ENCODE data around the gene CTRL. TPM values are rescaled to one million over a fixed set of nuclear protein-coding genes. Genes with fewer than 3 reads are reported as not detected.

CTRL gene
- total and polyA plus RNA-seq, 7 donors: 0.71 to 2.1 (median 1.2) TPM; not detected in 3

- 81 to 85% methylated on average over 18 of the region's 18 CpGs for WGBS, 2 donors
- Histone ChIP-seq H3K4me1 (peaks cover 0 to 13% (median 9%) of the 10 kb centered on the region in 4 donors), H3K9me3 (no peaks in the 10 kb centered on the region), H3K36me3 (peaks cover 58 to 66% (median 60%) of the 10 kb centered on the region in 4 donors), H3K4me3 (no peak overlapping the region), H3K27ac (no peak overlapping the region), H3K27me3 (no peaks in the 10 kb centered on the region)
- no peak for TF ChIP-seq POLR2AphosphoS5 (IDR thresholded peaks at IDR 0.05)
- TF ChIP-seq POLR2A (IDR thresholded peaks at IDR 0.05): no peak
- no peak for TF ChIP-seq CTCF (IDR thresholded peaks at IDR 0.05)
- TF ChIP-seq EP300 (IDR thresholded peaks at IDR 0.05): no peak
- intact Hi-C loops (cut with DNase I): loop anchor here (1.0 to 5.0 kb wide), 2 partner anchors 46 to 160 kb away; no protein-coding TSS in a partner anchor
- DNase-seq: no peak
These were observed 49.1 kb downstream of the CTRL start for GRCh38 chr16:67882374-67883145.

- Histone ChIP-seq H3K9me3 (no peaks in the 10 kb centered on the region), H3K27me3 (no peaks in the 10 kb centered on the region), H3K36me3 (peaks cover 66 to 75% (median 68%) of the 10 kb centered on the region in 4 donors), H3K27ac (no peak overlapping the region), H3K4me1 (peaks cover 0 to 13% (median 9%) of the 10 kb centered on the region in 4 donors), H3K4me3 (no peak overlapping the region)
- 92 to 93% methylated on average over 21 of the region's 21 CpGs for WGBS, 2 donors
- intact Hi-C loops (cut with DNase I): loop anchor here (5.0 kb wide), 1 partner anchor 161 kb away; no protein-coding TSS in a partner anchor
- DNase-seq: no peak
- TF ChIP-seq POLR2A (IDR thresholded peaks at IDR 0.05): no peak
- no peak for TF ChIP-seq EP300 (IDR thresholded peaks at IDR 0.05)
- no peak for TF ChIP-seq CTCF (IDR thresholded peaks at IDR 0.05)
- no peak for TF ChIP-seq POLR2AphosphoS5 (IDR thresholded peaks at IDR 0.05)
These were observed 50.0 kb downstream of the CTRL start for GRCh38 chr16:67881621-67882161.

GRCh38 chr16:67880584-67880983, 51.1 kb downstream of the CTRL start:
- Histone ChIP-seq H3K27ac (no peak overlapping the region), H3K36me3 (peaks cover 66 to 81% (median 73%) of the 10 kb centered on the region in 4 donors), H3K4me1 (peaks cover 0 to 21% (median 17%) of the 10 kb centered on the region in 4 donors), H3K4me3 (no peak overlapping the region), H3K9me3 (no peaks in the 10 kb centered on the region), H3K27me3 (no peaks in the 10 kb centered on the region)
- TF ChIP-seq POLR2A (IDR thresholded peaks at IDR 0.05): no peak
- no peak for TF ChIP-seq EP300 (IDR thresholded peaks at IDR 0.05)
- TF ChIP-seq POLR2AphosphoS5 (IDR thresholded peaks at IDR 0.05): no peak
- TF ChIP-seq CTCF (IDR thresholded peaks at IDR 0.05): no peak
- DNase-seq: no peak
- intact Hi-C loops (cut with DNase I): loop anchor here (5.0 kb wide), 1 partner anchor 162 kb away; no protein-coding TSS in a partner anchor
- WGBS, 2 donors: 92 to 95% methylated on average over 13 of the region's 13 CpGs

GRCh38 chr16:67879936-67880335, 51.7 kb downstream of the CTRL start:
- TF ChIP-seq EP300 (IDR thresholded peaks at IDR 0.05) (no peak), CTCF (IDR thresholded peaks at IDR 0.05) (no peak), POLR2A (IDR thresholded peaks at IDR 0.05) (no peak), POLR2AphosphoS5 (IDR thresholded peaks at IDR 0.05) (no peak)
- Histone ChIP-seq H3K27ac (no peak overlapping the region), H3K4me1 (peaks cover 0 to 25% (median 21%) of the 10 kb centered on the region in 4 donors), H3K4me3 (no peak overlapping the region), H3K9me3 (no peaks in the 10 kb centered on the region), H3K36me3 (peaks cover 66 to 81% (median 73%) of the 10 kb centered on the region in 4 donors), H3K27me3 (no peaks in the 10 kb centered on the region)
- WGBS, 2 donors: 89 to 96% methylated on average over 5 of the region's 5 CpGs
- intact Hi-C loops (cut with DNase I): loop anchor here (5.0 kb wide), 1 partner anchor 162 kb away; no protein-coding TSS in a partner anchor
- no peak for DNase-seq

Small RNA genes within 50 kb of the gene (small RNA-seq; reads per million reads assigned to genes)
- gene NRN1L: 0 reads per million in 3 donors

Other genes with a start within 250 kb of the CTRL start
- 10 to 100 TPM in 2 of 4 donors, 1 to 10 TPM in 2; 8.1 to 19.1 (median 11.1) TPM for gene GFOD2, start 212.5 kb downstream of the CTRL start, total RNA-seq
- gene GFOD2, start 212.5 kb downstream of the CTRL start, polyA plus RNA-seq: 10 to 100 TPM; 13.8 to 19.5 (median 15.5) TPM
- 1 to 10 TPM; 7.1 to 10.0 (median 7.6) TPM for gene RANBP10, start 125.3 kb downstream of the CTRL start, total RNA-seq
- gene RANBP10, start 125.3 kb downstream of the CTRL start, polyA plus RNA-seq: 10 to 100 TPM in 1 of 3 donors, 1 to 10 TPM in 2; 4.2 to 15.5 (median 4.6) TPM
- gene TSNAXIP1, start 125.0 kb downstream of the CTRL start, total RNA-seq: 1 to 10 TPM; 1.1 to 2.9 (median 1.8) TPM
- under 1 TPM in 2 of 3 donors, not detected in 1; 0.60 to 0.92 TPM for gene TSNAXIP1, start 125.0 kb downstream of the CTRL start, polyA plus RNA-seq
- 10 to 100 TPM; 63.9 to 85.6 (median 75.2) TPM for gene THAP11, start 89.5 kb downstream of the CTRL start, total RNA-seq
- 10 to 100 TPM; 16.2 to 23.4 (median 20.8) TPM for gene THAP11, start 89.5 kb downstream of the CTRL start, polyA plus RNA-seq
- gene NUTF2, start 84.9 kb downstream of the CTRL start, total RNA-seq: 100 to 1,000 TPM in 1 of 4 donors, 10 to 100 TPM in 3; 50.8 to 106 (median 85.4) TPM
- 100 to 1,000 TPM in 1 of 3 donors, 10 to 100 TPM in 2; 93.8 to 115 (median 99.7) TPM for gene NUTF2, start 84.9 kb downstream of the CTRL start, polyA plus RNA-seq
- 10 to 100 TPM; 27.5 to 53.7 (median 41.8) TPM for gene CENPT, start 84.2 kb downstream of the CTRL start, total RNA-seq
- 10 to 100 TPM in 2 of 3 donors, 1 to 10 TPM in 1; 9.6 to 38.3 (median 19.0) TPM for gene CENPT, start 84.2 kb downstream of the CTRL start, polyA plus RNA-seq
- gene EDC4, start 58.8 kb downstream of the CTRL start, total RNA-seq: 10 to 100 TPM; 24.5 to 42.4 (median 32.2) TPM
- gene EDC4, start 58.8 kb downstream of the CTRL start, polyA plus RNA-seq: 10 to 100 TPM; 28.8 to 48.9 (median 42.3) TPM
- gene NRN1L, start 47.0 kb downstream of the CTRL start, total RNA-seq: not detected
- 1 to 10 TPM in 1 of 3 donors, not detected in 2; 1.1 TPM for gene NRN1L, start 47.0 kb downstream of the CTRL start, polyA plus RNA-seq
- 10 to 100 TPM; 13.9 to 20.8 (median 17.2) TPM for gene PSKH1, start 38.6 kb downstream of the CTRL start, total RNA-seq
- 10 to 100 TPM; 22.2 to 29.2 (median 26.8) TPM for gene PSKH1, start 38.6 kb downstream of the CTRL start, polyA plus RNA-seq
- 10 to 100 TPM; 37.1 to 61.0 (median 42.5) TPM for gene PSMB10, start 5.0 kb upstream of the CTRL start, total RNA-seq
- 100 to 1,000 TPM; 170 to 200 (median 183) TPM for gene PSMB10, start 5.0 kb upstream of the CTRL start, polyA plus RNA-seq
- gene LCAT, start 12.3 kb upstream of the CTRL start, total RNA-seq: 10 to 100 TPM; 10.4 to 31.0 (median 15.2) TPM
- 1 to 10 TPM in 2 of 3 donors, under 1 TPM in 1; 0.60 to 5.5 (median 1.6) TPM for gene LCAT, start 12.3 kb upstream of the CTRL start, polyA plus RNA-seq
- gene SLC12A4, start 36.8 kb upstream of the CTRL start, total RNA-seq: 10 to 100 TPM; 27.6 to 77.0 (median 45.6) TPM
- gene SLC12A4, start 36.8 kb upstream of the CTRL start, polyA plus RNA-seq: 10 to 100 TPM in 1 of 3 donors, 1 to 10 TPM in 2; 3.0 to 13.3 (median 3.2) TPM
- gene DPEP3, start 48.6 kb upstream of the CTRL start, total RNA-seq: under 1 TPM in 1 of 4 donors, not detected in 3; 0.27 TPM
- gene DPEP3, start 48.6 kb upstream of the CTRL start, polyA plus RNA-seq: under 1 TPM in 2 of 3 donors, not detected in 1; 0.09 to 0.46 TPM
- gene DPEP2, start 67.6 kb upstream of the CTRL start, total RNA-seq: 1 to 10 TPM; 2.1 to 3.9 (median 3.1) TPM
- gene DPEP2, start 67.6 kb upstream of the CTRL start, polyA plus RNA-seq: 10 to 100 TPM in 1 of 3 donors, 1 to 10 TPM in 1, under 1 TPM in 1; 0.69 to 11.9 (median 1.2) TPM
- not detected for gene DPEP2NB, start 84.0 kb upstream of the CTRL start, total RNA-seq
- gene DPEP2NB, start 84.0 kb upstream of the CTRL start, polyA plus RNA-seq: not detected
- gene DDX28, start 91.4 kb upstream of the CTRL start, total RNA-seq: 1 to 10 TPM; 5.0 to 6.9 (median 5.8) TPM
- 10 to 100 TPM in 1 of 3 donors, 1 to 10 TPM in 2; 3.0 to 12.8 (median 5.1) TPM for gene DDX28, start 91.4 kb upstream of the CTRL start, polyA plus RNA-seq
- gene DUS2, start 91.4 kb upstream of the CTRL start, total RNA-seq: 1 to 10 TPM; 3.6 to 7.3 (median 5.3) TPM
- gene DUS2, start 91.4 kb upstream of the CTRL start, polyA plus RNA-seq: 10 to 100 TPM in 1 of 3 donors, 1 to 10 TPM in 2; 6.6 to 17.3 (median 7.4) TPM
- gene NFATC3, start 153.5 kb upstream of the CTRL start, total RNA-seq: 10 to 100 TPM; 42.8 to 52.2 (median 46.0) TPM
- gene NFATC3, start 153.5 kb upstream of the CTRL start, polyA plus RNA-seq: 10 to 100 TPM in 1 of 3 donors, 1 to 10 TPM in 2; 4.8 to 16.9 (median 6.0) TPM